Activated naive CD8-positive, alpha-beta T cell treated with anti-CD3 and anti-CD28 coated beads for 36 hours (primary cell): ENCODE measurements around the gene FGFRL1. TPM values are rescaled to one million over a fixed set of nuclear protein-coding genes. Genes with fewer than 3 reads are reported as not detected.
A peak's percentile ranks its signal among the peaks of the same experiment; 100 is the strongest.

Experiments
- DNase-seq: peaks from one replicate; pipeline ENCODE4 v3.0.0; 2021
- H3K27ac Mint-ChIP-seq: one replicate; pipeline ENCODE4 v1.8.0; 2022; ENCODE audit warnings: mild to moderate bottlenecking, moderate library complexity, mixed read lengths
- H3K27me3 Mint-ChIP-seq: one replicate; pipeline ENCODE4 v1.8.0; 2022; ENCODE audit warnings: mild to moderate bottlenecking, mixed read lengths
- H3K36me3 Mint-ChIP-seq: one replicate; pipeline ENCODE4 v1.8.0; 2021; ENCODE audit warnings: mild to moderate bottlenecking, mixed read lengths
- H3K4me1 Mint-ChIP-seq: one replicate; pipeline ENCODE4 v1.8.0; 2021; ENCODE audit warnings: mixed read lengths
- H3K4me3 Mint-ChIP-seq: one replicate; pipeline ENCODE4 v1.8.0; 2022; ENCODE audit warnings: mild to moderate bottlenecking, moderate library complexity, mixed read lengths
- H3K9me3 Mint-ChIP-seq: one replicate; pipeline ENCODE4 v1.8.0; 2022; ENCODE audit warnings: mixed read lengths
- total RNA-seq, 2 experiments: library from RNA; stranded (reverse); gene quantifications; one replicate each; pipeline ENCODE4 v1.2.3, GENCODE V29; 2021

Gene FGFRL1
- total RNA-seq, 2 experiments from 2014 or later: 17.0 to 17.2 TPM

DNA sequence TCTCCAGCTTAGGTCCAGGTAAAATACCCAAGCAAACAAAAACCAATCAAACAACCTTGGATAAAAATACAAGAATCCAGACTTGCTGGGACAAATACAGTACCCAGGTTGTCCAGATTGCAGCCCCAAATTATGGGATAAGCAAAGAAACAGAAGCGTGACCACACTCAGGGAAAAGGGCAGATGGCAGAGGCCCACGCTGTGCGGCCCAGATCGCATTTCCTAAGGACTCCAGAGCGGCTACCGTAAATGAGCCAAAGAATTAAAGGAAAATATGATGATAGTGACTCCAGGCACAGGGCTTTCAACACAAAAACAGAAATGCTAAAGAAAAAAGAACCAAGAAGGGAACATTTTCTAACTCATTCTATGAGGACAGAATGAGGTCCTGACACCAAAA, 50.3 kb downstream of the FGFRL1 start:
- H3K27ac Mint-ChIP-seq: no peak overlapping the region
- H3K4me3 Mint-ChIP-seq: no peak overlapping the region
- peaks cover 9% of the 10 kb centered on the region for H3K9me3 Mint-ChIP-seq
- peaks cover 9% of the 10 kb centered on the region for H3K4me1 Mint-ChIP-seq
- peaks cover 30% of the 10 kb centered on the region for H3K27me3 Mint-ChIP-seq
- peaks cover 2% of the 10 kb centered on the region for H3K36me3 Mint-ChIP-seq
- no peak for DNase-seq

DNA sequence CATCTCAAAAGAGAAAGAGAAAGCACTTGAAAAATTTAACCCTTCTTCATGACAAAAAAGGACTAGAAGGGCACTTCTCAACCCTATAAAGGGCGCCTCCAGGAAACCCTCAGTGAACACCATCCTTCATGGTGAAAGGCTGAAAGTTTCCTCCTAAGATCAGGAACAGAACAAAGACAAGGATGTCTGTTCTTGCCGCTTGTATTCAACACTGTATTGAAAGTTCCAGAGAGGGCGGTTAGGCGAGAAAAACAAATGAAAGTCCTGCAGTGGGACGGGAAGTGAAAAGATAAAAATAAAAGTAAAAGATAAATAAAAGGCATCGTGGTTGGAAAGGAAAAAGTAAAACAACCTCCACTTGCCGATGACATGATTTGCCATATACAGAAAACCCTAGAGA, 51.0 kb downstream of the FGFRL1 start:
- Mint-ChIP-seq H3K36me3 (peaks cover 2% of the 10 kb centered on the region), H3K9me3 (peaks cover 9% of the 10 kb centered on the region), H3K4me1 (peaks cover 9% of the 10 kb centered on the region), H3K27me3 (peaks cover 36% of the 10 kb centered on the region), H3K27ac (no peak overlapping the region), H3K4me3 (peak overlapping the region; percentile 8)
- DNase-seq: no peak

DNA sequence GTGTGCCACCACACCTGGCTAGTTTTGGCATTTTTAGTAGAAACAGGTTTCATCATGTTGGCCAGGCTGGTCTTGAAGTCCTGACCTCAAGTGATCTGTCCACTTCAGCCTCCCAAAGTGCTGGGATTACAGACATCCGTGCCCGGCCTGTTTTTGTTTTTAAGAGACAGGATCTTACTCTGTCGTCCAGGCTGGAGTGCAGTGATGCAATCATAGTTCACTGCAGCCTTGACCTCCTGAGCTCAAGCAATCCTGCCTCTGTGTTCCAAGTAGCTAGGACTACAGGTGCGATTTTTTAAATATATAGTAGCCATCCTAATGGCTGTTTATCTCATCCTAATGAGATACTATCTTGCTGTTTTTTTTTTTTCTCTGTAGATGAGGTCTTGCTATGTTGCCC, 54.3 kb downstream of the FGFRL1 start:
- no peak for DNase-seq

DNA sequence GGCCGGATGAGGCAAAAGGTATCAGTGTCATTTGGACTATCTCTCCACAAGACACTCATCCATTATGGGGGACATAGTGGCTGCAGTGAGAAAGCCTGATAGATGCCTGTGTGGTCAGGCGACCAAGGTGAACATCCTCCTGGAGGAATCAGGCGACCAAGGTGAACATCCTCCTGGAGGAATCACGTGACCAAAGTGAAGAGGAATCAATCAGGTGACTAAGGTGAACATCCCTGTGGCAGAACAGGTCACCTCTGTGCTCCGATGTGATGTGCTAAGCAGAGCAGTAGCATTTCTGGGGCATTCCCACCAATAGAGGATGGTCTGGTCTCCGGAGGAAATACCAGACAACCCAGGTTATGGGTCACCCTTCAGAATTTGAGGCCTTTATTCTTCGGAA, 58.0 kb downstream of the FGFRL1 start:
- Mint-ChIP-seq H3K27ac (no peak overlapping the region), H3K4me3 (no peak overlapping the region), H3K27me3 (peaks cover 45% of the 10 kb centered on the region), H3K4me1 (peaks cover 13% of the 10 kb centered on the region), H3K36me3 (no peaks in the 10 kb centered on the region), H3K9me3 (peaks cover 2% of the 10 kb centered on the region)
- no peak for DNase-seq

More for the DNA sequence above, 54.3 kb downstream of the FGFRL1 start:
- Mint-ChIP-seq H3K4me1 (peaks cover 9% of the 10 kb centered on the region), H3K4me3 (no peak overlapping the region), H3K27ac (no peak overlapping the region), H3K27me3 (peaks cover 54% of the 10 kb centered on the region), H3K9me3 (peaks cover 9% of the 10 kb centered on the region), H3K36me3 (peaks cover 2% of the 10 kb centered on the region)

DNA sequence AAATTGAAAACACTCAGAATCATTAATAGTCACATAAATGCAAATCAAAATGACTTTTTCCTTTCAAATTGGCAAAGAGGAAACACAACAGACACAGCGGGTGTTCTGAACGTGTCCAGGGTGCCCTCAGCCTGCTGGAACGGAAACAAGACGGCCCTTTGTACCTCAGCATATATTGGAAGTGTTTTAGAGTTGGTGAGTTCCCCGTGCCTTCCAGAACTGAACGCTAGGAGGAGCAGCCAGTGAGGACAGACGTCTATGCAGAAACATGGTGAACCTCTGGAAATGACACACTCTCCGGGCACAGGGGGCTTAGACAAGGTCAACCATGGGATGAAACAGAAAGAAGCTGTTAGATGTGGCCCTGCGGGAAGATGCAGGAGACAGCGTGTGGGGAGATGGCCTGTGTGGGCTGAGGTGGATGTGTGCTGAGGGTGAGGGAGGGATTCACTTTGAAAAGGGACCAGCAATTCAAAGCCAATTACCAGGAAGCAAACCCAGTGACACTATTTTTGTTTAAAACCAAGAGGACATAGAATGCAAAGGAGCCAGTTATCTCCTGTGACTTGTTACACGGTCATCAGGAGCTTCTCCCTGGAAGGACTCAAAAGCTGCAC, 61.5 kb downstream of the FGFRL1 start:
- H3K36me3 Mint-ChIP-seq: no peaks in the 10 kb centered on the region
- peaks cover 13% of the 10 kb centered on the region for H3K4me1 Mint-ChIP-seq

DNA sequence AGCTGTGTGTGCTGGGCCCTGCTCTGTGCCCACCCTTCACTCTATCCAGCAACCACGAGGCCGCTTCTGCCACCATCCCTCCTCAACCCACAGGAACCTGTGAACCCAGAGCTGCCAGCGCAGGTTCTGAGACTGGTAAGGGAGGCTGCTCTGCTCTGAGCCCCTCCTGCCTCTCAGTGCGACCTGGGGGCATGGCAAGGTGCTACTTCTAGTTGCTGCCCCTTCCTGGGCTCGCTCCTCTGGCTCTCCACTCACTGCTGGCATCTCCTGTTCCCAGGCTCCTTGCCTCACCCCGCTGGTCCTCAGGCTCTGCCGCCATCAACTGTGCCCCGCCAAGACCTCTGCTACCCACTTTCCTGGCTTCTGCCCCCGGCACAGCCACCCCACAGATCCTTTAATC, 62.7 kb downstream of the FGFRL1 start:
- Mint-ChIP-seq H3K4me1 (peaks cover 13% of the 10 kb centered on the region), H3K36me3 (no peaks in the 10 kb centered on the region), H3K9me3 (no peaks in the 10 kb centered on the region), H3K4me3 (no peak overlapping the region), H3K27ac (no peak overlapping the region), H3K27me3 (peaks cover 13% of the 10 kb centered on the region)
- DNase-seq: no peak

More for the DNA sequence above, 61.5 kb downstream of the FGFRL1 start:
- H3K4me3 Mint-ChIP-seq: no peak overlapping the region
- H3K9me3 Mint-ChIP-seq: no peaks in the 10 kb centered on the region
- peak; percentile 52 for DNase-seq
- peaks cover 18% of the 10 kb centered on the region for H3K27me3 Mint-ChIP-seq
- no peak overlapping the region for H3K27ac Mint-ChIP-seq

DNA sequence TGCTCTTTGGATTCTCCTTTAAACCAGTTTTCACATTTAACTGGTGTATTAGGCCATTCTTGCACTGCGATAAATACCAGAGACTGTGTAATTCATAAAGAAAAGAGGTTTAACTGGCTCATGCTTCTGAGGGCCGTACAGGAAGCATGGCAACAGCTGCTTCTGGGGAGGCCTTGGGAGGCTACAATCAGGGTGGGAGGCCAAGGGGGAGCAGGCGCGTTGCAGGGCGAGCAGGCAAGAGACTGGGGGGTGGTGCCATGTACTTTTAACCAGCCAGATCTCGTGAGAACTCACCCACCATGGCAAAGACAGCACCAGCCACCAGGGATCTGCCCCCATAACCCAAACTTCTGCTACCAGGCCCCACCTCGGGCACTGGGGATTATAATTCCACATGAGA, 63.8 kb downstream of the FGFRL1 start:
- no peaks in the 10 kb centered on the region for H3K36me3 Mint-ChIP-seq
- H3K27me3 Mint-ChIP-seq: peaks cover 6% of the 10 kb centered on the region
- no peak overlapping the region for H3K4me3 Mint-ChIP-seq
- H3K9me3 Mint-ChIP-seq: no peaks in the 10 kb centered on the region
- peaks cover 13% of the 10 kb centered on the region for H3K4me1 Mint-ChIP-seq
- no peak overlapping the region for H3K27ac Mint-ChIP-seq
- DNase-seq: no peak

DNA sequence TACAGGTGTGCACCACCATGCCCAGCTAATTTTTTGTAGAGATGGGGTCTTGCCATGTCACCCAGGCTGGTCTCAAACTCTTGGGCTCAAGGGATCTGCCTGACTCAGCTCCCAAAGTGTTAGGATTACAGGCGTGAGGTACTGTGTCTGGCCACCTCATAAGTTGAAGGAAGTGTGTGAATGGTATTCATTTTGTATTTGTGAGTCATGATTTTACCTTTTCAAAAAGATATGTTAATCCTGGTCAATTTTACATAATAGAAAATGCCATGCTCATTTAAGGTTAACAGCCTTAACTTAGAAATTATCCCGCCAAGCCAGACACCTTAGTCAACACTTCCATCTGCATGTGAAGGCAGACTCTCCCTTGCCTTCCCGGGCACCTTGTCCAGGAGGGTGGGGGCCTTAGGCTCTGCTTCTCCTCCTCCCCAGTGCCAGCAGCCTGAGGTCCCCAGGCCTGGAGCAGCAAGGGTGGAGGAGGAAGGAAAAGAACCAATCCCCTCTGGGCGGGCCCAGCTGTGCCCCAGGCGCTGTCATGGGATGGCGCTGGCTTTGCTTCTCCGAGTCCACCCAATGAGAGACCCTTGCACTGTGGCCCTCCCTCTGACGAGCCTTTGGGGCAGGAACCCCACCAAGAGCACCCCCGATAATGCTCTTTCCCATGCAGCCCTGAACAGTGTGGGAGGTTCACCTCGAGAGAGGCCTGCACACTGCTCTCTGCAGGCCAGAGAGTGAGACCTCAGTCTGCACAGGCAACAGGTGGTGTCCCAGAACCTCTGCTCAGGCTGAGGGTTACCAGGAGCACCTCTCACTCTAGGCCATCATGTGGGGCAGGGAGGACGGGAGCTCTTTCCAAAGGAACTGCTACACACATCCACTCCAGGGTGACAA, 64.6 kb downstream of the FGFRL1 start:
- H3K4me3 Mint-ChIP-seq: no peak overlapping the region
- no peak for DNase-seq
- H3K27me3 Mint-ChIP-seq: peaks cover 9% of the 10 kb centered on the region
- no peak overlapping the region for H3K27ac Mint-ChIP-seq
- no peaks in the 10 kb centered on the region for H3K9me3 Mint-ChIP-seq
- no peaks in the 10 kb centered on the region for H3K36me3 Mint-ChIP-seq
- H3K4me1 Mint-ChIP-seq: peaks cover 13% of the 10 kb centered on the region

Other genes starting within 250 kb of the FGFRL1 start
- gene CPLX1, start 185.5 kb upstream of the FGFRL1 start, total RNA-seq: under 1 TPM in 1 of 2 experiments, not detected in 1; 0.16 TPM
- 10 to 100 TPM; 92.8 to 98.9 TPM for gene GAK, start 79.3 kb upstream of the FGFRL1 start, total RNA-seq
- gene TMEM175, start 79.2 kb upstream of the FGFRL1 start, total RNA-seq: 10 to 100 TPM; 14.4 to 17.6 TPM
- 10 to 100 TPM; 12.5 to 14.0 TPM for gene DGKQ, start 38.1 kb upstream of the FGFRL1 start, total RNA-seq
- gene IDUA, start 24.6 kb upstream of the FGFRL1 start, total RNA-seq: 1 to 10 TPM; 6.6 to 7.1 TPM
- gene SLC26A1, start 18.2 kb upstream of the FGFRL1 start, total RNA-seq: under 1 TPM; 0.20 to 0.21 TPM
- 1 to 10 TPM; 3.3 to 3.8 TPM for gene RNF212, start 101.9 kb downstream of the FGFRL1 start, total RNA-seq
- gene SPON2, start 161.0 kb downstream of the FGFRL1 start, total RNA-seq: 1 to 10 TPM; 6.5 to 6.8 TPM
- 100 to 1,000 TPM; 135 to 141 TPM for gene CTBP1, start 237.5 kb downstream of the FGFRL1 start, total RNA-seq